ENCODE results near the gene RNF130.

The RNF130 gene

GRCh38 chr5:180059326-180059725, 12.2 kb downstream of the RNF130 start:
- TF ChIP-seq, protein P1, sequence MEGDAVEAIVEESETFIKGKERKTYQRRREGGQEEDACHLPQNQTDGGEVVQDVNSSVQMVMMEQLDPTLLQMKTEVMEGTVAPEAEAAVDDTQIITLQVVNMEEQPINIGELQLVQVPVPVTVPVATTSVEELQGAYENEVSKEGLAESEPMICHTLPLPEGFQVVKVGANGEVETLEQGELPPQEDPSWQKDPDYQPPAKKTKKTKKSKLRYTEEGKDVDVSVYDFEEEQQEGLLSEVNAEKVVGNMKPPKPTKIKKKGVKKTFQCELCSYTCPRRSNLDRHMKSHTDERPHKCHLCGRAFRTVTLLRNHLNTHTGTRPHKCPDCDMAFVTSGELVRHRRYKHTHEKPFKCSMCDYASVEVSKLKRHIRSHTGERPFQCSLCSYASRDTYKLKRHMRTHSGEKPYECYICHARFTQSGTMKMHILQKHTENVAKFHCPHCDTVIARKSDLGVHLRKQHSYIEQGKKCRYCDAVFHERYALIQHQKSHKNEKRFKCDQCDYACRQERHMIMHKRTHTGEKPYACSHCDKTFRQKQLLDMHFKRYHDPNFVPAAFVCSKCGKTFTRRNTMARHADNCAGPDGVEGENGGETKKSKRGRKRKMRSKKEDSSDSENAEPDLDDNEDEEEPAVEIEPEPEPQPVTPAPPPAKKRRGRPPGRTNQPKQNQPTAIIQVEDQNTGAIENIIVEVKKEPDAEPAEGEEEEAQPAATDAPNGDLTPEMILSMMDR (conservative IDR thresholded peaks at IDR 0.05; ENCODE audit: control insufficient read depth, insufficient read depth, low read depth, low read length) = no peak
- H3K4me3 ChIP-seq (ENCODE audit: control insufficient read depth, low read depth, low read length) = no peak overlapping the region
- DNase-seq (ENCODE audit: low read depth) = no peak

DNA sequence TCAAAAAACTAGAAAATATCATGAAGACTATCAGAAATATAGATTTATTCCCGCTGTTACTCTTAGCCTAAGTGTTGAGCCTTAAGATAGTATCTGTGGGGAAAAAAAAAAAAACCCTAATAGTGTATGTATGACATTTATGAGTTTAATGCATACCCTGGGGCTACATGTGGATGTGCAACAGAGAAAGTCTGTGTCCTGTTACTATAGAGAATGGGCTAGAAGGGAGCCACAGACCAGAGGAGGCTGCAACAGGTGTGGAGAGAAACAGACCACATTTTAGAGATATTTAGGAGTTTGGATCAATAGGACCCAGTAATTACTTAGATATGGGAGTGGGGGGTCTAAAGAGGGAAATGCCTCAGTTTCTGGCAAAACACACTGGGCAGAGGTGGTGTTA, 15.4 kb downstream of the RNF130 start:
- TF ChIP-seq, protein P1 (conservative IDR thresholded peaks at IDR 0.05; ENCODE audit: control insufficient read depth, insufficient read depth, low read depth, low read length) = no peak
- H3K4me3 ChIP-seq (ENCODE audit: control insufficient read depth, low read depth, low read length) = no peak overlapping the region
- DNase-seq (ENCODE audit: low read depth) = no peak

DNA sequence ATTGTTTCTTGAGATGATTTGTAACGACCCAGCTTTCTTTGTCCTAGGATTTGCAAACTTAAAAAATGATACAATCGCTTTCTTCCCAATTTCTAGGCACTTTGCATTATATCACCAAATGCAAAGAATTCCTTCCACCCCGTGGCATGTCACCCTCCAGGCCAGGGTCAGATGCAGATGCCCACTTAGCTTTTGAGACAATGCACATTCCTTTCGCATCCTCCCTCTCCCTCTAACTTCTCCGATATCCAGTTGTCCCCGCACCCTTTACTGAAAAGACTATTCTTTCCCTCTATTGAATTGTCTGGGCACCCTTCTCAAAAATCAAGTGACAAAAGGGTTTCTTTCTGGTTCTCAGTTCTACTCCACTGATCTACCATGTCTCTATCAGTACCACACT, 17.3 kb downstream of the RNF130 start:
- TF ChIP-seq, protein P1 (conservative IDR thresholded peaks at IDR 0.05; ENCODE audit: control insufficient read depth, insufficient read depth, low read depth, low read length) = no peak
- H3K4me3 ChIP-seq (ENCODE audit: control insufficient read depth, low read depth, low read length) = no peak overlapping the region
- DNase-seq (ENCODE audit: low read depth) = no peak

GRCh38 chr5:180053061-180053602, 18.4 kb downstream of the RNF130 start:
- DNase-seq (ENCODE audit: low read depth) = no peak
- no peak overlapping the region for H3K4me3 ChIP-seq (ENCODE audit: control insufficient read depth, low read depth, low read length)

DNA sequence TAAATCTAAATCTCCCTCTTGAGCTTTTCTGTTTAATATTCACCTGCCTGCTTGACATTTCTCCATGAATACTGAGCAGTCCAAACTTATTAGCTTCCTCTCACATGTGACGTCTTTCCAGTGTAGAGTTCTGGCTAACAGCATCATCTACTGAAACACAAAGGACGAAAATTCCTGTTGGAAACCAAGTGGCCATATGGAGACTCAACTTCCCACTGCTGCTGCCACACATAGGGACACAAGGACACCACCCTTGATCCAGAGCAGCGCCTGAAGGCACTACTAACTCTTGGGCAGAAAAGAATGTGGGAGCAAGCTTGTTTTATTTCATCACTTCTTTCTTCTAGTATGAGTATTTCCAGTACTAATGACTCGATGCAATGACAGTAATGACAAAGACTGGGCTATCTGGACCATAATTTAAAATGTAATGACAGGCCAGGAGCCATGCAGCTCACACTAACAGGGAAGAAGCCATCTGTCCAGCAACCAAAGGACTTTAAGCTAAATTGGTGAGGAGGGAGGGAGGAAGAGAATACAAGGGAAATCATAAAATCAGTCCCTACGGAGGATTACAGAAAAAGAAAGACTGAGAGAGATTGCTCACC, 19.2 kb downstream of the RNF130 start:
- H3K4me3 ChIP-seq (ENCODE audit: control insufficient read depth, low read depth, low read length) = no peak overlapping the region
- DNase-seq (ENCODE audit: low read depth) = no peak
- TF ChIP-seq, protein P1 (conservative IDR thresholded peaks at IDR 0.05; ENCODE audit: control insufficient read depth, insufficient read depth, low read depth, low read length) = no peak

More at GRCh38 chr5:180053061-180053602, 18.4 kb downstream of the RNF130 start:
- TF ChIP-seq, protein P1 (conservative IDR thresholded peaks at IDR 0.05; ENCODE audit: control insufficient read depth, insufficient read depth, low read depth, low read length) = no peak

DNA sequence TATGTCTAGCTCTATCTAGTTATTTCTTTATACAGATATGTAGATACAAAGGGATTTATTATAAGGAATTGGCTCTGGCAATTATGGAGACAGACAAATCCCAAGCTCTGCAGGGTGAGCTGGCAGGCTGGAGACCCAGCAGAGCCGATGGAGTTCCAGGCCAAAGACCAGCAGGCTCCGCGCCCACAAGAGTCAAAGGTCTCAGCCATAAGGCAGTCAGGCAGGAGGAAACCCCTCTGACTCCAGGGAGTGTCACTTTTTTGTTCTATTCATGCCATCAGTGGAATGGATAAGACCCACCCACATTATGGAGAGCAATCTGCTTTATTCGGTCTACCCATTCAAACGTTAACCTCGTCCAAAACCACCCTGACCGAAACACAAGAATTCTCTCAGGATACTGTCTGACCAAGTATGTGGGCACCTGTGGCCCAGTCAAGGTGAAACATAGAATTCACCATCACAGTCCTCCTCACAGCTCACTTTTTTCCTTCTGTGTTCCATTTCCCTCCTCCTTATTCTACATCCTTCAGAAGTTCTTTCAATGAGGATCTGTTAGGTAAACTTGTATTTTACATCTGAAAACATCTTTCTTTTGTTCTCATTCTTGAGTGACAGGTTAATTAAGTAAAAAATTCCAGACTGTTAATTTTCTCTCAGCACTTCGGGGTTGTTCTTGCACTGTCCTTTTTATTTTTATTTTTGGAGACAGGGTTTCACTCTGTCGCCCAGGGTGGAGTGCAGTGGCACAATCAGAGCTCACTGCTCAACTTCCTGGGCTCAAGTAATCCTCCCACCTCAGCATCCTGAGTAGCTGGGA, 21.2 kb downstream of the RNF130 start:
- TF ChIP-seq, protein P1 (conservative IDR thresholded peaks at IDR 0.05; ENCODE audit: control insufficient read depth, insufficient read depth, low read depth, low read length) = no peak
- H3K4me3 ChIP-seq (ENCODE audit: control insufficient read depth, low read depth, low read length) = no peak overlapping the region
- no peak for DNase-seq (ENCODE audit: low read depth)

Data from fibroblast of mammary gland (primary cell).